GM10248 (cell line): Measurements from ENCODE around the gene DDX52.

ENCODE experiments used
- CTCF ChIA-PET: fragments of 300-600 bp; sonication (Branson Sonifier 250); formaldehyde crosslinking; extraction: SDS; loops from one replicate; lab custom pipeline; 2021; ENCODE audit warnings: antibody characterized with exemption; lab: Yijun Ruan, JAX
- POLR2A ChIA-PET: fragments of 350-650 bp; sonication (Branson Sonifier 250); formaldehyde crosslinking; extraction: SDS; loops from one replicate; lab custom pipeline; 2020; ENCODE audit warnings: antibody characterized with exemption; lab: Yijun Ruan, JAX
- DNase-seq: peaks from one replicate; pipeline ENCODE4 v3.0.0; 2012; ENCODE audit errors: extremely low spot score
- CTCF ChIP-seq: IDR thresholded peaks from 2 replicates; pipeline ENCODE4 v1.5.1; 2012; ENCODE audit warnings: mild to moderate bottlenecking, low read depth; ENCODE audit errors: extremely low read depth, missing control alignments, control extremely low read depth

DDX52 gene

GRCh38 chr17:37671028-37671823, 28.0 kb upstream of the DDX52 start:
- POLR2A ChIA-PET: interaction anchor here (0.6 kb wide), 1 partner anchor 264 kb away, joined by 8 read pairs; no protein-coding TSS in a partner anchor
- TF ChIP-seq CTCF: no peak
- no peak for DNase-seq
- CTCF ChIA-PET: interaction anchor here (0.8 to 1.3 kb wide), 2 partner anchors 10 to 14 kb away, joined by 3 to 5 read pairs; no protein-coding TSS in a partner anchor

GRCh38 chr17:37667039-37667438, 23.8 kb upstream of the DDX52 start:
- CTCF ChIA-PET: no interaction called here
- TF ChIP-seq CTCF: no peak
- POLR2A ChIA-PET: interaction anchor here (0.6 kb wide), 1 partner anchor 1099 kb away, joined by 3 read pairs; no protein-coding TSS in a partner anchor
- no peak for DNase-seq

- no peak for TF ChIP-seq CTCF
- CTCF ChIA-PET: interaction anchor here (0.8 kb wide), 1 partner anchor 8 kb away, joined by 3 read pairs; no protein-coding TSS in a partner anchor
- DNase-seq: no peak
- POLR2A ChIA-PET: no interaction called here
Observed at GRCh38 chr17:37664214-37664613, 21.0 kb upstream of the DDX52 start.

- no peak for TF ChIP-seq CTCF
- POLR2A ChIA-PET: no interaction called here
- no peak for DNase-seq
- CTCF ChIA-PET: interaction anchor here (0.7 to 1.9 kb wide), 4 partner anchors 10 to 154 kb away, joined by 3 to 4 read pairs (median 3); no protein-coding TSS in a partner anchor
Observed at GRCh38 chr17:37662353-37662752, 19.1 kb upstream of the DDX52 start.

- no peak for TF ChIP-seq CTCF
- CTCF ChIA-PET: interaction anchor here (1.0 to 1.9 kb wide), 4 partner anchors 15 to 183 kb away, joined by 3 to 4 read pairs (median 4); no protein-coding TSS in a partner anchor
- no peak for DNase-seq
- POLR2A ChIA-PET: no interaction called here
Observed at GRCh38 chr17:37661400-37662014, 18.3 kb upstream of the DDX52 start.

GRCh38 chr17:37659925-37660324, 16.7 kb upstream of the DDX52 start:
- CTCF ChIA-PET: interaction anchor here (1.6 to 1.9 kb wide), 2 partner anchors 9 to 132 kb away, joined by 4 to 5 read pairs; no protein-coding TSS in a partner anchor
- POLR2A ChIA-PET: no interaction called here
- TF ChIP-seq CTCF: no peak
- no peak for DNase-seq
